SK-MEL-5 (cell line): Measurements from ENCODE around the gene CERS5. TPM values are rescaled to one million over a fixed set of nuclear protein-coding genes. Genes with fewer than 3 reads are reported as not detected.
"Not testable (repeated sequence)": the region's sequence is repeated elsewhere in the genome, so short reads cannot be mapped to it uniquely, and the experiment has no call there.

ENCODE experiments used
- DNase-seq: peaks from one replicate; pipeline ENCODE4 v3.0.0-alpha.2; 2016; ENCODE audit warnings: low read depth, low spot score
- in situ Hi-C: cut with HindIII; loops from 2 replicates; pipeline ENCODE4 v1.10.0; 2016; ENCODE audit warnings: low sequenced_read_pairs, high pct_unique_total_duplicates, low pct_unique_long_range_greater_than_20kb
- total RNA-seq: library from RNA; depleted of rRNA; stranded (reverse); fragments of >200 nt; shearing (Covaris generic); gene quantifications from 2 replicates; pipeline ENCODE4 v1.2.3, GENCODE V29; 2014

CERS5 gene
- total RNA-seq, 1 experiment from 2014 or later = 15.2 TPM

- in situ Hi-C loops = no loop called here
These were observed 67.7 kb downstream of the CERS5 start for GRCh38 chr12:50099302-50100008.

GRCh38 chr12:50097952-50098351 lies 69.2 kb downstream of the CERS5 start:
- DNase-seq = no peak
- in situ Hi-C loops = no loop called here

More at GRCh38 chr12:50099302-50100008, 67.7 kb downstream of the CERS5 start:
- DNase-seq = no peak

GRCh38 chr12:50090391-50090790 lies 76.8 kb downstream of the CERS5 start:
- in situ Hi-C loops = no loop called here
- DNase-seq = no peak

- in situ Hi-C loops = no loop called here
- DNase-seq = no peak
These were observed 77.4 kb downstream of the CERS5 start for GRCh38 chr12:50089730-50090129.

- in situ Hi-C loops = no loop called here
- peak; percentile 69 for DNase-seq
These were observed 78.4 kb downstream of the CERS5 start for GRCh38 chr12:50088577-50089335.

GRCh38 chr12:50087995-50088394 lies 79.2 kb downstream of the CERS5 start:
- peak; percentile 97 for DNase-seq
- in situ Hi-C loops = no loop called here

GRCh38 chr12:50087151-50087550 lies 80.0 kb downstream of the CERS5 start:
- in situ Hi-C loops = no loop called here
- no peak for DNase-seq

GRCh38 chr12:50086148-50086547 lies 81.0 kb downstream of the CERS5 start:
- in situ Hi-C loops = no loop called here
- no peak for DNase-seq

- in situ Hi-C loops = no loop called here
- DNase-seq = no peak
These were observed 81.5 kb downstream of the CERS5 start for GRCh38 chr12:50085615-50086072.

- DNase-seq = peak; percentile 94
- in situ Hi-C loops = no loop called here
These were observed 82.2 kb downstream of the CERS5 start, which contains the start of gene SMARCD1 for GRCh38 chr12:50084775-50085614. Gene SMARCD1, plus strand, starts transcription at chr12:50085342. Its CDS starts 28 bp downstream, at chr12:50085370.

- DNase-seq, in situ Hi-C loops: not testable (repeated sequence)
These were observed 82.8 kb downstream of the CERS5 start for GRCh38 chr12:50084409-50084774.

GRCh38 chr12:50083301-50083700 lies 83.9 kb downstream of the CERS5 start:
- in situ Hi-C loops = no loop called here
- no peak for DNase-seq

- in situ Hi-C loops = no loop called here
These were observed 84.5 kb downstream of the CERS5 start for GRCh38 chr12:50082644-50083043.

GRCh38 chr12:50081096-50081808 lies 85.9 kb downstream of the CERS5 start:
- in situ Hi-C loops = no loop called here

More at GRCh38 chr12:50082644-50083043, 84.5 kb downstream of the CERS5 start:
- no peak for DNase-seq

GRCh38 chr12:50079771-50080170 lies 87.4 kb downstream of the CERS5 start:
- DNase-seq = no peak
- in situ Hi-C loops = no loop called here

More at GRCh38 chr12:50081096-50081808, 85.9 kb downstream of the CERS5 start:
- DNase-seq = no peak
